HG02610 (cell line): ENCODE data around the gene ACTR8.

ENCODE experiments used
- ATAC-seq: cut with Tn5 transposase; IDR thresholded peaks from one replicate; pipeline ENCODE4 v1.9.1; 2021; ENCODE audit warnings: mild to moderate bottlenecking, moderate library complexity; ENCODE audit not compliant: unreplicated experiment

ACTR8 gene

DNA sequence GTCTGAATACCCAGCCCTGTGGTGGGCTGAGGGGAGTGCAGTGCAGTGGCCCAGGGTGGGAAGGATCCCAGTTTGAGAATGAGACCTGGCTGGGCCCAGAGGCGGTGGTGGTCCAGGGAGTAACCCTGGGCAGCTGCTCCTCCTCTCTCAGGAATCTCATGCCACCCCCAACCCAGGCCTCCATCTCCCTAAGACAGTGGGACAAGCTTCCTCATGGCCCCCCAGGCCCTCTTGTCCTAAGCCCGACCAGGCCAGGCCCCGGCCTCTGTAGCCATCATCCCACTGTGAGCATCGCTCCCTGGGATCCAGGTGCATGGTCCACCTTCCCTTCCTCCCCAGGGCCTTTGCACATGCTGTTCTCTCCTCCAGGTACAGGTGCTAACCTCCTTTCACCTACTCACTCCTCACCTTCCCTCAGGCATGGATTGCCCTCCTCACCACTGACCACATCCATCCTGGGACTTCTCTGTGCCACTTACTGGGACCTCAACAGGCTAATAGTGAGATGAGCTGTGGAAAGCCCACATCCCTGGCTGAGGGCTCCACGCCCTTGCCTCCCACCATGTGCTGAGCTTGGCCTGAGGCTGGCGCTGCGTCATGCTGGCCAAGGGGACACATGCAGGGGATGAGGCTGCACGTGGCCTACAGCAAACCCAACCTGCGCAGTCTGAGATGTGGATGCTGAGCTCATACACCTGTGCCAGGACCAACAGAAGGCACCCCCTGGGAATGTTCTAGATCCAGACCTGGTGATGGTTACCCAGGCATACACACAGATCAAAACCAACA lies 45.7 kb downstream of the ACTR8 start:
- no peak for ATAC-seq

DNA sequence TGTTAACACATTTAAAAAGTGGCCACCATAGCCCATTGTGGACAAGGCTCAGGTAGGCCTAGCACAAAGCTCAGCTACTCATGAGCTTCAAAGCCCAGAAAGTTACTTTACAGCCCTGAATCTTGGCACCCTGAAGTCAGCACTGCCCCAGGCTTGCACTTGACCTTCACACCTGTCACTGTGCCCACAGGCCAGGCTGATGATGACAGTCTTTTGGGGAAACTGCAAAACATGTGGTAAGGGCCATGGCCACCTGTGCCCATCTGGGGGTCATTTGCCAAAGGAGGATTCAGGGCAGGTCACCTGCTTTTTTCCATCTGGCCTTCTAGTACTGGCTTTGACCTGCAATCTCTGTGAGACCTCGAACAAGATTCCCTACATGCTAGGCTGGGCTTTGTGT lies 46.7 kb downstream of the ACTR8 start:
- ATAC-seq: no peak

DNA sequence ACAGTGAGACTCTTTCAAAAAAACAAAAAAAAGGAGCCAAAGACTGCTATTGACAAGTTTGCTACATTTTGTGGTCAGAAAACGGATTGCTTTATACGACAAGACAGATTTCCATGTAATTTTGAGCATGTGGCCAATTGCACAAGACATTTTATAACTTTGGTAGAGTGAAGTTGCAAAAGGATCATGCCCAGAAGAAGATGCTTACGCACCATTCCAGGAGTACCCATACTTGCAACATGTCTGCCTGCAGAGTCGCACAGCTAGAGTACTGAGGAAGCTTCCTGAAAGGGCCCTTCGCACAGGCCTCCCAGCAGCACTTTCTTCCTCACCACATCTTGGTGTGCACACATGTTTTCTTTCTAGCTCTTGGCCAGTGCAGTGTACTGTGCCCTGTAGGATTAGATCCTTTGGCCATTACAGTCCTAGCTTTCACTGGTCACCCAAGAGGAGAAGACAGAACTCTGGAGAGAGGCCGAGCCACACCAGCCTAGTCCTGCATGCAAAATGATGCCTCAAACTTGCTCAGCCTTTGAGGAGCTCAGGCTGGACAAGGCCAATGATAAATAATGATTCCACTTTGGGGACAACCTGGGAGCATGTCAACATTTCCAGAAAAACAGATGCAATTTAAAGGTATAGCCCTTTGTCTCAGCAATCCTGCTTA lies 47.4 kb downstream of the ACTR8 start:
- ATAC-seq: no peak

DNA sequence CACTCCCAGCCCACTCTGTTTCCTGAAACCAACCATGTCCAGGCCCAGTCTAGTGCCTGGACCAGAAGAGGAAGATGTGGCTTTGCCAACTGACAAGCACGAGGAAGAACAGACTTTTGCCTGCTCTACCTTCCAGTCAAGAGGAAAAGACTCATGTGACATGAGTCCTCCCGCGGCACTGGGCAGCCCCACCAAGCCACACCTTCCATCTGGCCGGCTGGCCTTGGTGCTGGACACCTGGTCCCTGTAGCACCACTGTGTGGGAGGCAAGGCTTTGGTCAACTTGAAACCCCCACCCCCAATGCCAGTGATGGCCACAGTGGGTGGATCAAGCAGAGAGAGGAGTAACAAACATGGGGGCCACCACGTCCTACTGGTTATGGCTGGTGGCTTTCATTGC lies 48.3 kb downstream of the ACTR8 start:
- ATAC-seq: no peak

DNA sequence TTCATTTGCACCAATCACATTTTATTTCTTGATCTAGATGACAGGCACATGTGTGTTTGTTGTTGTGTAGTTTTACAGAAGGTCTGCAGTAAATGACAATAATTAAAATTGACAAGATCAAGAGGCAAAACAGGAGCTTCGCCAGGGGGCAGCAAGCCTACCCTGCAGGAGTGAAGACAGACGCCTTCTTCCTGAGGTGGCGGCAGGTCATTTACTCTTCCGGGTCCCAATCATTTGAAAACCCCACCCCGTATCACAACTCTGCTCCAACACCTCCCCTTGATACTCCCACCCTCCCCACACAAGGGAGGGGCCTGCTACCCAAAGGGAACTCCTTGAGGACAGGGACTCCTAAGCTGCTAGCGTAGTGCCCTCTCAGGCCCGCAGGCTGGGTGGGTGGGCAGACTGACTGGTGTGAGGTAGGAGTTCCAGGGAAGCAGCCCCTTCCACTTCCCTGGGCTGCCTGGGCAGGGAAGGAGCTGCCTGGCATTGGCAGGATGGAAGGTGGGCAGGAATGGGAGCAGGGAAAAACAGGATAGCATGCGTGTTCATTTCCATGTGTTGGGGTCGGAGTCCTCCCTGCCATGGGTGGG lies 48.8 kb downstream of the ACTR8 start:
- no peak for ATAC-seq

DNA sequence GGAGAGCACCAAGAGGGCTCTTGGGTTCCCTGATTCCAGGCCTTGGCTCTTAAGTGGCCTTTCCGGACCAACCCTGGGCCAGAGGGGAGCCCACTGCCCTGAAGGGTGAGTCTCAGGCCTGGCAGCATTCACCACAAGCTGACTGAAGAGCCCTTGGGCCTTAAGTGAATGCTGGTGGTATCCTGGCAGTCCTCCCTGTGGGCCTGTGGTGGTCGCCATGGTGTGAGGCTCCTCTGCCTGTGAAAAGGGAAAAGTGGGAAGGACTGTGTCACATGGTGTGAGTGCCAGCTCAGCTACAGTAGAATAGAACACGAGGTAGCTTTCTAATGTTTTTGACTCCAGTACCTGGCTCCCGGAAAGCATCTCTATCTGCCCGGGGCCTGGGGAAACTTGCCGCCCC lies 51.0 kb downstream of the ACTR8 start:
- no peak for ATAC-seq

DNA sequence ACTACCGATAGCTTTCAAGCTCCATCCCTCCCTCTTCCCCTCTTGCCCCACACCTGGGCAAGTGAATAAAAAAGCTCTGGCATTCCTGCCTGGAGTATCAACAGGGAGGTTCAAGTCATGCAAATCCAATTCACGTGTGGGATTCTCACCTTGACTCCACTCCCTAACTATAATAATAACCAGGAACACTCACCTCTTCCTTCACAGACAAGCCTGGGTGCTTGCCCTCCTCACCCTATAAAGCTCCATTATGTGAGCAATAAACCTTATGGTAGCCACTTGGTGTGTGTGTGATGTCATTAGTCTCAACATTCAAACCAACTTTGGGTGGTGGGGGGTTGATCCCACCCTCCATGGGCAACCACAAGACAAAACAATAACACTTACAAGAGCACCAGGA lies 52.3 kb downstream of the ACTR8 start:
- no peak for ATAC-seq

DNA sequence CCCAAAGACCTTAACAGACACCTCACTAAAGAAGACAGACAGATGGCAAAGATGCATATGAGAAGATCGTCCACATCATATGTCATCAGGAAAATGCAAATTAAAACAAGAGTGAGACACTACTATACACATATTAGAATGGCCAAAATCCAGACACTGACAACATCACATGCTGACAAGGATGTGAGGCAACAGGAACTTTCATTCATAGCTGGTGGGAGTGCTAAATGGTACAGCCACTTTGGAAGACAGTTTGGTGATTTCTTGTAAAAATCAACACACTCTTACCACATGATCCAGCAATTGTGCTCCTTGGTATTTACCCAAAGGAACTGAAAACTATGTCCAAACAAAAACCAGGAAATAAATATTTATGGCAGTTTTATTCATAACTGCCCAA lies 53.4 kb downstream of the ACTR8 start:
- no peak for ATAC-seq

DNA sequence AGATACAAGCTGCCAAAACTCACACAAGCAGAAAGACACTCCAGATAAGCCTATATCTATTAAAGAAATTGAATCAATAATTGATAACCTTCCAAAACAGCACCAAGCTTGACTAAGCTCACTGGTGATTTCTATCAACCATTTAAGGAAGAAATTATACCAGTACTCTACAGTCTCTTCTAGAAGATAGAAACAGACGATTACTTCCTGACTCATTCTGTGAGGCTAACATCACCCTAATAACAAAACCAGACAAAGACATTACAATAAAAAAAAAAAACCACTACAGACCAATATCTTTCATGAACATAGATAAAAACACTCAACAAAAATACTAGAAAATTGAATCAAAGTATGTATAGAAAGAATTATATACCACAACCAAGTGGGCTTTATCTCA lies 55.9 kb downstream of the ACTR8 start:
- no peak for ATAC-seq

DNA sequence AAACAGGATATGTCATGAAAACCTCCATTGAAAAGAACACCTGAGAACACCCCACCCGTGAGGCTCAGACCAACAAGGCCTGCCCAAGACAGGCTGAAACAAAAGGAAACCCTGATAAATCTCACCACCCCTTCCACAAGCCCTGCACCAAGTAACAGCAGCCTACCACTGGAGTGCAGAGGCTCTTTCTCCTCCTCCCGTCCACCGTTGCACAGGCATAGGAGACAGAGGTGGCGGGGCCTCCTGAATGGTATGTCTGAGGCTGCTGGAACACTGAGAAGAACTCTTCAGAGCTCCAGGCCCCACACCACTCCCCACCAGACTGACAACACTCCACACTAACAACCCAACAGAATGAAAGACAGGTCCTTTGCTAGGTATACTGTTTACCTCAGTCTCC lies 57.2 kb downstream of the ACTR8 start:
- no peak for ATAC-seq

DNA sequence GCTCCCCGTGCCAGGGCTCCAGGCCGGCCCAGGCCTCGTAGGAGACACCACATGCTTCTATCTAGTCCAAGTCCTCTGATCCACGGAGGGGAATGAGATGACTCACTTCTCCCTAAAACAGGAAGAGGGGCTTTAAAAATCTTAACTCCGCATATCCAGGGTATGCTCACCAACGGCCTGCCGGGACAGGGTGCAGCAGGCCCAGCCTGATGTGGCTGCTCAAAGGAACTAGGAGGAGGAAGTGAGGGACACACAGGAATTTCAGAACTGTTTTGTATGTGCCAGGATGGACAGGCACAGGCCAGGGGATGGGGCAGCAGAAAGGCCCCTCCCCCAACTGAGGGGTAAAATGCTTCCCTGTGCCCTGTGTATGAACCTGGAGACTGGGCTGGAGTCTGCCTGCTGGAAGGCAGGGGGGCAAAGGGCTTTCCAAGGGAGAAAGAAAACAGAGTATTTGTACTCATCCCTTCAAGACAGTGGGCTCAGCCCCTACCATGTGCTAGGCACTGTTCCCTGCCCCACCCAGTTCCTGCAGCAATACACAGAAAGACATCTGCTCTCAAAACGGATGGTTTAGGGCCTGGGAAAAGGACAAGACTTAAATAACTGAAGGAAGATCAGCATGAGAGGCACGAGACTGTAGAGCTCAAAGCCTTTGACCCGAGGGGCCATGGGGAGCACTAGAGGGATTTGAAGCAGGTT lies 57.8 kb downstream of the ACTR8 start:
- no peak for ATAC-seq

DNA sequence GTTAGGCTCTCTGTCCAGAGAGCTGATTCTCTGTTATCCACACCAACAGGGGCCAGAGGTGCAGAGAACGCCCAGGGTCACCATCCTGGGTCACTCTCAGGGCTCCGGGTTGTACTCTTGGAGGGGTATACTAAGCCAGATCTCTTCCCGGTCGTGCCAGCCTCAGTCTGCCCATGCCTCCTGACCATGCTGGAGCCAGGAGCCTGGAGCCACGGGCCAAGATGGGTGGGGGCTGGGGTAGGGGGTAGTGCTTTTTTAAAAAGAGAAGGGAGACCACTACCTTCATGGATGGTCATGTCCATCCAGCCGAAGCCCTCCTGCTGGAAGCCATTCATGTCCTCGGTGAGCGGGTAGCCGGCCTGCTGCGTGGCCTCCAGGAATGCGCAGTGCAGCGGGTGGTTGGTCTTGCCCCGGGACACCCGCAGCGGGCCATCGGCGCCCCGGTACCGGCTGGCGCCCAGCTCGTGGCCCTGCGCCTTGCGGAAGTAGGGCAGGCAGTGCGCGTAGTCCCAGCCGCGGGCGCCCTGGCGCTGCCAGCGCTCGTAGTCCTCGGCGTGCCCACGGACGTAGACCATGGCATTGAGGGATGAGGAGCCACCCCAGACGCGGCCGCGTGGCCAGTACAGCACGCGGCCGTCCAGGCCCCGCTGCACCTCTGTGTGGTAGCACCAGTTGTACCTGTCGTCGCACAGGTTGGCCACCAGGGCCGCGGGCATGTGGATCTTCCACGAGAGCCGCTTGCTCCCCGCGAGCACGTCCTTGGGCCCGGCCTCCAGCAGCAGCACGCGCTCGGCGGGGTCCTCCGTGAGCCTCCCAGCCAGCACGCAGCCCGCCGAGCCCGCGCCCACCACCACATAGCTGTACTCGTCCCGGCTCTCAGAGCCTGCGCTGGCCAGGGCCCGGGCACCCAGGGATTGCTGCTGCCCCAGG lies 58.7 kb downstream of the ACTR8 start:
- ATAC-seq: no peak

DNA sequence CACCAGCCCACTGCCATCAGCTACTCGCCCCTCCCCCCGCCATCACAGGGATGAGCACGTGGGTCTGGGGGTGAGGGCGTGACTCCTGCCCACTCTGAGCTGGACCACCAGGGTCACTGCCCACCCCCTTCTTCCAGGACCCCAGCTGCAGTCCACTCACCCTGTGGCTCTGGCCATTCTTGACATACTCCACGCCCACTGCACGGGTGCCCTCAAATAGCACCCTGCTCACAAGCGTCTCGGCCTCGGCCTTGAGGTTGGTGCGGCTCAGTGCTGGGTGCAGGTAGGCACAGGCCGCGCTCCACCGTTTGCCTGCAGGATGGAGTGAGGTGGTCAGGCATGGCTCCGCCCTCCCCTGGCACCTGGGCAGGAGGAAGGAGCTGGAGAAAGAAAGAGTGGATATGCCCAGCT lies 59.6 kb downstream of the ACTR8 start:
- ATAC-seq: no peak

DNA sequence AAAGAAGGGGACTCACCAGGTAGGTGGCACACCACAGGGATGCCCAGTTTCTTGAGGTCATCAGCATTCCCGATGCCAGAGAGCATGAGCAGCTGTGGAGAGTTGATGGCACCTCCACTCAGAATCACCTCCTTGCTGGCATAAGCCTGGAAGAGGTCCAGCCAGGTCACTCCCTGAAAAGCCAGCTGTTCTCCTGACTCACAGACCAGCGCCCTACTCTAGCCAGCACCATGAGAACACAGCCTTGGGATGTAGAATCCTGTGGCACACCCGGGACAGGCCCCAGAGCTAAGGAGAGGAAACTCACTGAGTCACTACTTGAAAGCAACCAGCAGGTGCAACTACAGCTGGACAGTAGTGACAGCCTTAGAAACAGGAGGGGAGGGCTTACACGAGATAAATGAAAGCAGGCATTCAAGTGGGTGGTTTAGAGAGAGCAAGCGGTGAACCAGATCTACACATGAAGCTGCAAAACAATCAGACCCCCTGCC lies 60.3 kb downstream of the ACTR8 start:
- ATAC-seq: no peak

DNA sequence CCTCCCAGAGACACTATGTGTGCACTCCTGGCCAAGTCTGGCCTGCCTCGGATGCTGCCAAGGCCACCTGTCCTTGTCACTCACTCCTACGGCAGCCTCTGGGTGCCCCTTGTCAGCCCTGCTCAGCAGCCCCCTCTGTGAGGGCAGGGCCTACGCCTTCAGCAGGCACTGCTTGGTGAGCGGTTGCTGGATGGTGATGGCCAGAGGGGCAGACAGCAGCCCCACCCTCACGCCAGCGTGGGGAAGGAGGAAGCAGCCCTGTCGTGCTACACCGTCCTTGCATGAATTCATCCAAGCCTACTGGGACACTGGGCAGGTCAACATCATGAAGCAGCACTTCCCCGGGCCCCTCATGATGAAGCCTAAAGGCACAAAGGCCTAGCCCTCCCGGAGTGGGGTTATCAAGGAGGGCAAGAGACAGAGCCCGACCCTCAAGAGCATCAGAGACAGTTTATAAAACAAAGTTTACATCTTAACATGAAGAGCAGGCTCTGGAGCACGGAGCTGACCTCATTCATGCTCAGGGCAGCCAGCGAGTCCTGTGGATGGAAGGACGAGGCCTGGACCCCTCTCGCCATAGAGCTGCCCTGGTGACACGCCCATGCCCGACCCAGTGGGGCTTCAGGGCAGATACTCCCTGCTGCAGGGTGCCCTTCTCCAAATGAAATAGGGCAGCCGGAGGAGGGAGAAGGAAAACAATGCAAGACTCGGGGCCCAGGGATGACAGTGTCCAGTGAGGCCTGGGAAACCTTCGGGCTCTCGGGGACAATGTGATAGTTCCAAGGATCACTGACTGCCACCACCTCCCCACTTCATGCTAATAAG lies 61.0 kb downstream of the ACTR8 start:
- ATAC-seq: no peak

DNA sequence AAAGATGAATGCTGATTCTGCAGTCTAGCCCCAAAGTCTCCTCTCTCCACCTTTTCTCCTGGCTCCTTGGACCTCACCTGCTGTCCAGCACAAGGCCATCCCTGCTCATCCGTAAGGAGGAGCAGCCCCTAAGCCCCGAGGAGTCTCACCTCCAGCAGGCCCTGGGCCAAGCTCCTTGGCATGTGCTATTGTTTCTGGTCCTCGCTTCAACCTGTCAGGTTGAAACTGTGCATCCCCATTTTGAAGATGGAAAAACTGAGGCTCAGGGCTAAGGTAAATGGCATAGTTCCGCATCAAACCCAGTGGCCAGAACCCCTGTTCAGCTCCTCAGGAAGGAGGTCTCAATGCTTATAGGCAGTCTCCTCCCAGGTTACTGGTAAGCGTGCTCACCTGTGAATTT lies 61.9 kb downstream of the ACTR8 start:
- ATAC-seq: no peak

DNA sequence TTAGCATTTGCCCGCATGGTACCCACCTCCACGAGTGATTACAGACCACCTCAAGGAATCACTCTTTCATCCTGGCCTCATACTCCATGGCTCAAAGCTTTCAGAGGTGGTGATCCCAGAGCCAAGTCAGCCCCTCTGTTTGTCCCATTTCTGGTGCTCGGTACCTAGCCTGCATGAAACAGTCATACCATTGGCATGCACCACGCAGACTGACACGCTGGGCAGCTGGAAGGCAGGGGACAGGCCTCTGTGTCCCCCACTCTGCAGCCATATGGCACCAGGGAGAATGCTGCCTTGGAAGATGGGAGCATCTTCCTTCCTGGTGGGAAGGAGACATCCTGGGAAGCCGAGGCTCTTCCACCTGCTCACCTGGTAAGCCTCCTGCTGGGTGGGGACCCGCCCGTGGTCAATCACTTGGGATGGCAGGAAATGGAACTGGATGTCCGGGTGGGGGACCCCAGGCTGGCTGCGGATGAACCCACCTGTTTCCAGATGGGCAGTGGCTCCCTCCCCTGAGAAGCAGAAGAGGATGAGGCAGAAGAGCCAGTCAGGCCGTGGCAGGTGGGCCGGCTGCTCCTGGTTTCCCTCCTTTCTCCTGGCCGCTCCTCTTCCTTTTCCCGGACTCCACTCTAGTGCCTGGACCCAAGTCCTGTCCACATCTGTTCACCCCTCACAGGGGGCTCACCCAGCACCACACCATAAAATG lies 62.6 kb downstream of the ACTR8 start:
- ATAC-seq: no peak

DNA sequence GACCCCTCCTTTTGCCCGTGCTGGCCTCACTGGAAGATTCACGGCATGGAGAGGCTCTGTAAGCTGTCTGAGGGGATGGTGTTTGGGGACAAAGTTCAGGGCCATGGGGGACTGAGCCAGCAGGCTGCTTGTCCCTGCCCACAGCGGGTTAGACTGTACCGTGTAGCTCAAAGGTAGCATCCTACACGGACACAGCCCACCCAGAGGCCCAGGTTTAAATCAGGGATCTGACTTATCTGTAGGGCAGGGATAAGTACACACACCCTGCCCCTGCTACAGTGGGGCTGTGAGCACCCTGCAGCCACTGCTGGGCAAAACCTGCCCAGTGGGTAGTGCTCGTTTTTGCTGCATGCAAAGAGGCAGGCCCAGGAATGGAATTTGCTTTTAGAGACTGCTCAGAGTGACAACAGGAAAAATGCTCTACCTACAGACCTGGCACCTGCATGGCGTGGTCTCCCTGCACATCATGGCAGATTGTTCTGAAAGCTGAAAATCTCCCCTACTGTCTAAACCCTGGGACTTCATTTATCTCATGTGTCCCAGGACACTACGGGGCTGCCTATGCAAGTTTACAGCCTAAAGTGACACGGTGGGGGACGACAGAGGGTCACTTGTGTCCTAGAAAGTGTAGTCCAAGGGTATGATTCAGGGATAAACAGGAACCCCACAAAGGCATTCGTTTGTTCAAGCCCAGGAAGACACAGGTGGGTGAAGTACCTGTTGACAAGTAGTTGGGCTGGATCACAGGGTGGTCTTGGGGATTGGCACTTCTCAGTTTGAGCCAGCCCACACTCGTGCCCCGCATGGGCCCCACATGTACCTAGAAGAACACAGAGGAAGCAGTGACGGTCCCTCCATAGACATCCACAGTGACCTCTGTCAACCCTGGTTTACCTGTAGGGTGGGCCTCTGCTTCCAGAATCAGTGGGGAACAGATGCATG lies 63.5 kb downstream of the ACTR8 start:
- no peak for ATAC-seq
